K562 (cell line): ENCODE data around the gene CYB5D1. TPM values are rescaled to one million over a fixed set of nuclear protein-coding genes. Genes with fewer than 3 reads are reported as not detected.

Experiments
- ARNT ChIP-seq, 2 experiments: fragments of 450-650 bp; IDR thresholded peaks; 2 replicates each; pipeline ENCODE4 v1.6.1; 2016; ENCODE audit warnings: mild to moderate bottlenecking in 1 of 2
- CREB5 ChIP-seq: fragments of 250-450 bp; sonication (Bioruptor Pico); IDR thresholded peaks from 2 replicates; pipeline ENCODE4 v1.5.0; 2020; ENCODE audit warnings: mild to moderate bottlenecking
- ELF4 ChIP-seq: fragments of 450-650 bp; formaldehyde crosslinking; IDR thresholded peaks from 2 replicates; pipeline ENCODE4 v1.4.0; 2022; ENCODE audit warnings: missing genetic modification characterization
- ETV5 ChIP-seq: sonication (generic); formaldehyde crosslinking; IDR thresholded peaks from 2 replicates; pipeline ENCODE4 v1.4.0; 2020; ENCODE audit warnings: low read depth, mild to moderate bottlenecking, missing genetic modification reagents
- FOSL1 ChIP-seq: fragments of 200-800 bp; sonication (Bioruptor generic); conservative IDR thresholded peaks from 2 replicates; pipeline ENCODE4 v1.6.1; 2016; ENCODE audit warnings: missing genetic modification characterization, missing compliant biosample characterization
- FOXJ3 ChIP-seq: sonication (generic); formaldehyde crosslinking; IDR thresholded peaks from 2 replicates; pipeline ENCODE4 v1.4.0; 2020; ENCODE audit warnings: mild to moderate bottlenecking, missing genetic modification reagents
- HDAC1 ChIP-seq, 2 experiments: fragments of 450-650 bp; IDR thresholded peaks; 2 replicates each; pipeline ENCODE4 v1.6.1; 2016 to 2017; ENCODE audit warnings: inconsistent platforms in 1 of 2, mild to moderate bottlenecking in 1 of 2, moderate library complexity in 1 of 2
- JUNB ChIP-seq: fragments of 450-650 bp; formaldehyde crosslinking; conservative IDR thresholded peaks from 2 replicates; pipeline ENCODE4 v1.4.0; 2020; ENCODE audit warnings: mild to moderate bottlenecking
- JUND ChIP-seq, 2 experiments: IDR thresholded peaks; 2 replicates in 1 of 2; 3 replicates in 1 of 2; pipeline ENCODE4 v1.6.1; 2011; ENCODE audit warnings: borderline replicate concordance in 2 of 2, low read depth in 2 of 2, low read length in 2 of 2, improper control_type of control experiment in 1 of 2, missing biosample characterization in 1 of 2, missing genetic modification characterization in 1 of 2, missing genetic modification reagents in 1 of 2
- MLLT1 ChIP-seq, 2 experiments: fragments of 450-650 bp; IDR thresholded peaks; 2 replicates each; pipeline ENCODE4 v1.6.1; 2016
- POLR2B ChIP-seq: fragments of 450-650 bp; IDR thresholded peaks from 2 replicates; pipeline ENCODE4 v1.6.1; 2018; ENCODE audit warnings: low read depth; ENCODE audit not compliant: partially characterized antibody
- PPARD ChIP-seq: fragments of 250-450 bp; sonication (Bioruptor Pico); IDR thresholded peaks from 2 replicates; pipeline ENCODE4 v1.8.0; 2022; ENCODE audit warnings: inconsistent platforms, mild to moderate bottlenecking, moderate library complexity
- PRPF4 ChIP-seq: fragments of 200-400 bp; formaldehyde crosslinking; IDR thresholded peaks from one replicate; pipeline ENCODE4 v1.6.1; 2017; ENCODE audit warnings: low read length, low read depth, mild to moderate bottlenecking; ENCODE audit not compliant: insufficient read depth, poor library complexity, severe bottlenecking
- SRSF3 ChIP-seq: fragments of 200-400 bp; formaldehyde crosslinking; IDR thresholded peaks from 2 replicates; pipeline ENCODE4 v1.6.1; 2016; ENCODE audit warnings: mild to moderate bottlenecking, low read length, moderate library complexity; ENCODE audit not compliant: insufficient read depth
- ZNF174 ChIP-seq: fragments of 250-450 bp; sonication (Bioruptor Pico); IDR thresholded peaks from 2 replicates; pipeline ENCODE4 v1.4.0; 2020; ENCODE audit warnings: mild to moderate bottlenecking
- ZNF263 ChIP-seq: sonication (generic); formaldehyde crosslinking; IDR thresholded peaks from 2 replicates; pipeline ENCODE4 v1.8.0; 2022; ENCODE audit warnings: mild to moderate bottlenecking, missing genetic modification reagents, borderline replicate concordance
- ZNF354B ChIP-seq: fragments of 250-450 bp; sonication (Bioruptor Pico); IDR thresholded peaks from 2 replicates; pipeline ENCODE4 v1.4.0; 2020
- ZNF408 ChIP-seq: fragments of 250-450 bp; sonication (Bioruptor Pico); IDR thresholded peaks from 2 replicates; pipeline ENCODE4 v1.4.0; 2020; ENCODE audit warnings: low read depth, mild to moderate bottlenecking, moderate library complexity
- ZSCAN29 ChIP-seq: fragments of 450-650 bp; IDR thresholded peaks from 2 replicates; pipeline ENCODE4 v1.6.1; 2017
- polyA plus RNA-seq, 8 experiments: library from polyadenylated mRNA; depleted of rRNA in 4 of 8; stranded (reverse) in 5 of 8; unstranded in 3 of 8; fragments of >200 nt; fragmentation: Nextera tagmentation in 2 of 8; fragmentation: Illumina TruSeq in 1 of 8; extraction: Ambion mirVana in 2 of 8; extraction: Trizol in 1 of 8; gene quantifications; 2 replicates each; pipeline versions ENCODE4 v1.2.1 to v1.2.3, GENCODE V29; 2011 to 2014; ENCODE audit warnings: inconsistent platforms in 1 of 8, missing spikeins in 1 of 8
- total RNA-seq, 7 experiments: library from RNA; depleted of rRNA in 6 of 7; stranded (reverse); fragments of >200 nt in 6 of 7; fragmentation: Illumina TruSeq in 2 of 7; extraction: Trizol in 2 of 7; gene quantifications; 2 replicates each; pipeline versions ENCODE4 v1.2.1 to v1.2.3, GENCODE V29; 2011 to 2021; ENCODE audit warnings: low replicate concordance in 1 of 7
- TF ChIP-seq, protein P1 (sequence below): fragments of 450-650 bp; conservative IDR thresholded peaks from 2 replicates; pipeline ENCODE4 v1.6.1; 2016; ENCODE audit warnings: missing genetic modification characterization, low read depth, mild to moderate bottlenecking, missing compliant biosample characterization, moderate library complexity

CYB5D1 gene
- total and polyA plus RNA-seq, 9 of the 15 experiments (the other 6 are each of a cell fraction or from before 2014, with no cell fraction given), result 2.4 to 7.9 (median 5.7) TPM

GRCh38 chr17:7841396-7841914 lies 16.3 kb upstream of the CYB5D1 start (continued):
- TF ChIP-seq FOXJ3 (CRISPR knock-in tag) (no peak), POLR2B (no peak), ZNF174 (CRISPR knock-in tag) (no peak), ETV5 (CRISPR knock-in tag) (no peak), ZNF354B (CRISPR knock-in tag) (no peak), MLLT1 (IDR thresholded peaks at IDR 0.05) (no peak; a peak in 1 of 4 replicates), ELF4 (CRISPR knock-in tag) (0 out of 2 replicates have a peak, but pooled peaks have one; percentile 40), ZSCAN29 (no peak), PPARD (CRISPR knock-in tag) (no peak), CREB5 (CRISPR knock-in tag) (no peak), FOSL1 (tag) (peak; percentile 92), HDAC1 (IDR thresholded peaks at IDR 0.05) (peak in 1 of 2 experiments; percentile 63; a peak in 1 of 4 replicates), ZNF263 (CRISPR knock-in tag) (no peak), SRSF3 (no peak), ARNT (IDR thresholded peaks at IDR 0.05) (no peak), JUNB (CRISPR knock-in tag) (no peak), JUND (IDR thresholded peaks at IDR 0.05; ENCODE audit: borderline replicate concordance, low read depth, low read length) (peak; percentile 59; the same call in 1 of the 2 replicates), JUND (tag; IDR thresholded peaks at IDR 0.05; ENCODE audit: borderline replicate concordance, low read depth, low read length) (peak; percentile 24; the same call in 1 of the 3 replicates), PRPF4 (no peak), ZNF408 (CRISPR knock-in tag) (no peak)
- TF ChIP-seq, protein P1, sequence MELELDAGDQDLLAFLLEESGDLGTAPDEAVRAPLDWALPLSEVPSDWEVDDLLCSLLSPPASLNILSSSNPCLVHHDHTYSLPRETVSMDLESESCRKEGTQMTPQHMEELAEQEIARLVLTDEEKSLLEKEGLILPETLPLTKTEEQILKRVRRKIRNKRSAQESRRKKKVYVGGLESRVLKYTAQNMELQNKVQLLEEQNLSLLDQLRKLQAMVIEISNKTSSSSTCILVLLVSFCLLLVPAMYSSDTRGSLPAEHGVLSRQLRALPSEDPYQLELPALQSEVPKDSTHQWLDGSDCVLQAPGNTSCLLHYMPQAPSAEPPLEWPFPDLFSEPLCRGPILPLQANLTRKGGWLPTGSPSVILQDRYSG (tag), result no peak
